Stimulated activated CD4-positive, alpha-beta T cell treated with anti-CD3 and anti-CD28 coated beads, TNF-alpha, amount 100 ng/mL, for 1 hour (primary cell): Measurements from ENCODE around the gene MT2A.
"Not testable (repeated sequence)": the region's sequence is repeated elsewhere in the genome, so short reads cannot be mapped to it uniquely, and the experiment has no call there.

ENCODE experiments used
- DNase-seq, 3 donors: peaks; one replicate each; pipeline ENCODE4 v3.0.0-alpha.2; 2020; ENCODE audit warnings: low read depth in 3 of 3, low spot score in 1 of 3

Gene MT2A

GRCh38 chr16:56608043-56608875 is at the start of gene MT2A:
TSS of gene MT2A (plus strand) at chr16:56608584. CDS start at chr16:56608656, 72 bp downstream.
- peak; percentile 63 to 85 (median 69) for DNase-seq

GRCh38 chr16:56559109-56559508 is 49.3 kb upstream of the MT2A start:
- no peak for DNase-seq

- DNase-seq = no peak
Measured at GRCh38 chr16:56560447-56560846, 47.9 kb upstream of the MT2A start.

GRCh38 chr16:56561126-56561525 is 47.3 kb upstream of the MT2A start:
- DNase-seq = no peak

- no peak for DNase-seq
Measured at GRCh38 chr16:56564793-56565477, 43.4 kb upstream of the MT2A start, which contains the start of gene MT4. TSS of gene MT4 (plus strand) at chr16:56565073. CDS start at chr16:56565129, 56 bp downstream.

- DNase-seq = no peak
Measured at GRCh38 chr16:56569971-56570370, 38.4 kb upstream of the MT2A start.

- no peak for DNase-seq
Measured at GRCh38 chr16:56571525-56571924, 36.9 kb upstream of the MT2A start.

- DNase-seq = no peak
Measured at GRCh38 chr16:56574625-56575024, 33.8 kb upstream of the MT2A start.

- DNase-seq = peak; percentile 60 to 87 (median 70)
Measured at GRCh38 chr16:56576585-56577299, 31.6 kb upstream of the MT2A start.

GRCh38 chr16:56577300-56577625 is 31.1 kb upstream of the MT2A start:
- no peak for DNase-seq

- no peak for DNase-seq
Measured at GRCh38 chr16:56580391-56581048, 27.9 kb upstream of the MT2A start.

GRCh38 chr16:56582911-56583310 is 25.5 kb upstream of the MT2A start:
- not testable (repeated sequence) for DNase-seq

GRCh38 chr16:56583351-56584168 is 24.8 kb upstream of the MT2A start:
- DNase-seq = no peak

- DNase-seq = no peak
Measured at GRCh38 chr16:56584276-56584675, 24.1 kb upstream of the MT2A start.

- DNase-seq = no peak
Measured at GRCh38 chr16:56588781-56589140, 19.6 kb upstream of the MT2A start.

- DNase-seq = no peak
Measured at GRCh38 chr16:56589141-56590039, 19.0 kb upstream of the MT2A start, which contains the start of gene MT3. TSS of gene MT3 (plus strand) at chr16:56589528. CDS start at chr16:56589591, 63 bp downstream.

GRCh38 chr16:56591377-56592060 is 16.9 kb upstream of the MT2A start:
- DNase-seq = no peak

- DNase-seq = no peak
Measured at GRCh38 chr16:56593573-56594291, 14.7 kb upstream of the MT2A start.
